ENCODE data around the gene TENM3. TPM values are rescaled to one million over a fixed set of nuclear protein-coding genes. Genes with fewer than 3 reads are reported as not detected.

TENM3 gene
- total and polyA plus RNA-seq, 2 donors (not counting 3 experiments of a cell fraction or from before 2014, with no cell fraction given): 3.2 to 6.2 TPM

GRCh38 chr4:182235021-182235795 lies 8.0 kb upstream of the TENM3 start:
- POLR2A ChIA-PET: no interaction called here

More at GRCh38 chr4:182235021-182235795, 8.0 kb upstream of the TENM3 start:
- H2AFZ ChIP-seq (ENCODE audit: low read depth, low read length): no peak overlapping the region
- H3K27ac ChIP-seq (ENCODE audit: insufficient read depth, low read depth, low read length): no peak overlapping the region
- DNase-seq (ENCODE audit: low read depth, low spot score) (no peak), FAIRE-seq (no peak)
- no TSS peak for BruUV-seq (replicated peaks)
- no peak for TF ChIP-seq GATA2 (IDR thresholded peaks at IDR 0.05; ENCODE audit: insufficient read depth, insufficient read length, low read depth, low read length)
- TF ChIP-seq MYC (IDR thresholded peaks at IDR 0.05; ENCODE audit: low read depth, low read length): no peak
- no peak for TF ChIP-seq JUN (IDR thresholded peaks at IDR 0.05; ENCODE audit: borderline replicate concordance, insufficient read depth, insufficient read length, low read depth)
- no peak for TF ChIP-seq MAX (IDR thresholded peaks at IDR 0.05; ENCODE audit: insufficient read depth, insufficient read length)
- TF ChIP-seq EZH2 (IDR thresholded peaks at IDR 0.05; ENCODE audit: borderline replicate concordance, low read depth, low read length, severe bottlenecking): no peak
- no peak for TF ChIP-seq CTCF (IDR thresholded peaks at IDR 0.05; ENCODE audit: extremely low read depth in 1 of 2, insufficient read depth in 1 of 2, low read depth in 1 of 2, low read length in 2 of 2)
- TF ChIP-seq POLR2A (IDR thresholded peaks at IDR 0.05; ENCODE audit: low read depth, low read length): no peak
- TF ChIP-seq POLR2AphosphoS5 (IDR thresholded peaks at IDR 0.05; ENCODE audit: insufficient read depth, low read depth, low read length): no peak
- TF ChIP-seq FOS (IDR thresholded peaks at IDR 0.05; ENCODE audit: borderline replicate concordance, insufficient read depth, low read length): no peak
- dilution Hi-C loops (cut with MboI; ENCODE audit: extremely low pct_ligation_motif_present, low sequenced_read_pairs): no loop called here
- H3K9me1 ChIP-seq (replicated peaks; ENCODE audit: control insufficient read depth, extremely low read depth, insufficient read depth, low read length): no peaks in the 10 kb centered on the region
- no peaks in the 10 kb centered on the region for H3K79me2 ChIP-seq (ENCODE audit: control insufficient read depth, insufficient read depth, low read length)
- no peaks in the 10 kb centered on the region for H4K20me1 ChIP-seq (replicated peaks; ENCODE audit: control insufficient read depth, extremely low read depth, insufficient read depth, low read length)
- intact Hi-C loops (cut with micrococcal nuclease): no loop called here
- no peaks in the 10 kb centered on the region for H3K4me1 ChIP-seq (ENCODE audit: control insufficient read depth, extremely low read depth, insufficient read depth, low read length)
- H3K4me2 ChIP-seq (ENCODE audit: insufficient read depth, low read length): no peak overlapping the region
- H3K9me3 ChIP-seq (replicated peaks; ENCODE audit: control insufficient read depth, insufficient read depth, low read length): no peaks in the 10 kb centered on the region
- H3K36me3 ChIP-seq (ENCODE audit: control insufficient read depth in 2 of 2, extremely low read depth in 1 of 2, insufficient read depth in 2 of 2, low read length in 2 of 2): no peaks in the 10 kb centered on the region
- CTCF ChIA-PET: interaction anchor here (1.2 kb wide), 1 partner anchor 14 kb away, joined by 3 read pairs; no protein-coding TSS in a partner anchor
- no peak overlapping the region for H3K4me3 ChIP-seq (replicated peaks in 1 of 3; ENCODE audit: insufficient read depth in 1 of 3, low read depth in 1 of 3, low read length in 3 of 3)
- no peaks in the 10 kb centered on the region for H3K27me3 ChIP-seq (ENCODE audit: control insufficient read depth in 2 of 2, insufficient read depth in 2 of 2, low read length in 2 of 2)
- H3K9ac ChIP-seq (replicated peaks; ENCODE audit: extremely low read depth, insufficient read depth, low read length): no peak overlapping the region
